HepG2 (cell line): ENCODE results near the gene WNK4. TPM values are rescaled to one million over a fixed set of nuclear protein-coding genes. Genes with fewer than 3 reads are reported as not detected.

Experiments
- ATAD3A ChIP-seq: sonication (generic); formaldehyde crosslinking; IDR thresholded peaks from 2 replicates; pipeline ENCODE4 v1.4.0; 2020; ENCODE audit warnings: missing genetic modification reagents
- CEBPG ChIP-seq: IDR thresholded peaks from 2 replicates; pipeline ENCODE4 v1.6.1; 2016
- GATA4 ChIP-seq: sonication (generic); IDR thresholded peaks from 2 replicates; pipeline ENCODE4 v1.6.1; 2016; ENCODE audit warnings: antibody characterized with exemption, low read depth, borderline replicate concordance
- KDM6A ChIP-seq: IDR thresholded peaks from 2 replicates; pipeline ENCODE4 v1.6.1; 2016; ENCODE audit warnings: low read depth
- MIER2 ChIP-seq: IDR thresholded peaks from 2 replicates; pipeline ENCODE4 v1.6.1; 2016; ENCODE audit warnings: missing biosample characterization, missing genetic modification reagents
- MTA3 ChIP-seq: sonication (generic); formaldehyde crosslinking; IDR thresholded peaks from 2 replicates; pipeline ENCODE4 v1.4.0; 2020; ENCODE audit warnings: missing genetic modification reagents
- NCOA2 ChIP-seq: sonication (generic); formaldehyde crosslinking; IDR thresholded peaks from 2 replicates; pipeline ENCODE4 v1.8.0; 2022; ENCODE audit warnings: inconsistent platforms
- NFKB2 ChIP-seq: sonication (generic); formaldehyde crosslinking; IDR thresholded peaks from 2 replicates; pipeline ENCODE4 v1.4.0; 2020; ENCODE audit warnings: missing genetic modification reagents, borderline replicate concordance
- RAD21 ChIP-seq: fragments of 450-650 bp; formaldehyde crosslinking; IDR thresholded peaks from 2 replicates; pipeline ENCODE4 v1.5.0; 2020; ENCODE audit warnings: mild to moderate bottlenecking
- RXRB ChIP-seq: IDR thresholded peaks from 2 replicates; pipeline ENCODE4 v1.6.1; 2016; ENCODE audit warnings: borderline replicate concordance, missing genetic modification reagents, missing compliant biosample characterization
- SAFB2 ChIP-seq: sonication (generic); formaldehyde crosslinking; IDR thresholded peaks from 2 replicates; pipeline ENCODE4 v1.5.1; 2020; ENCODE audit warnings: missing genetic modification reagents, low read depth, mild to moderate bottlenecking, borderline replicate concordance
- ZFP90 ChIP-seq: sonication (generic); formaldehyde crosslinking; IDR thresholded peaks from 2 replicates; pipeline ENCODE4 v1.8.0; 2022; ENCODE audit warnings: missing genetic modification reagents, mild to moderate bottlenecking, inconsistent platforms, borderline replicate concordance
- ZMYM2 ChIP-seq: sonication (generic); formaldehyde crosslinking; IDR thresholded peaks from 2 replicates; pipeline ENCODE4 v1.8.0; 2022; ENCODE audit warnings: mild to moderate bottlenecking, missing genetic modification reagents
- ZNF224 ChIP-seq: sonication (generic); formaldehyde crosslinking; IDR thresholded peaks from 2 replicates; pipeline ENCODE4 v1.5.0; 2020; ENCODE audit warnings: mild to moderate bottlenecking, missing genetic modification reagents
- ZNF382 ChIP-seq: sonication (generic); formaldehyde crosslinking; IDR thresholded peaks from 2 replicates; pipeline ENCODE4 v1.5.0; 2020; ENCODE audit warnings: missing genetic modification reagents, mild to moderate bottlenecking, borderline replicate concordance
- ZNF414 ChIP-seq: sonication (generic); formaldehyde crosslinking; IDR thresholded peaks from 2 replicates; pipeline ENCODE4 v1.5.0; 2020; ENCODE audit warnings: missing genetic modification reagents
- ZNF530 ChIP-seq: sonication (generic); formaldehyde crosslinking; IDR thresholded peaks from 2 replicates; pipeline ENCODE4 v1.5.0; 2020; ENCODE audit warnings: low read depth, mild to moderate bottlenecking, missing genetic modification reagents
- ZNF598 ChIP-seq: sonication (generic); formaldehyde crosslinking; IDR thresholded peaks from 2 replicates; pipeline ENCODE4 v1.5.1; 2020; ENCODE audit warnings: mild to moderate bottlenecking, missing genetic modification reagents, borderline replicate concordance
- ZSCAN22 ChIP-seq: sonication (generic); formaldehyde crosslinking; IDR thresholded peaks from 2 replicates; pipeline ENCODE4 v1.4.0; 2020; ENCODE audit warnings: mild to moderate bottlenecking, missing genetic modification reagents
- ZSCAN25 ChIP-seq: sonication (generic); formaldehyde crosslinking; IDR thresholded peaks from 2 replicates; pipeline ENCODE4 v1.8.0; 2022; ENCODE audit warnings: mild to moderate bottlenecking, missing genetic modification reagents
- ZSCAN30 ChIP-seq: sonication (generic); formaldehyde crosslinking; IDR thresholded peaks from 2 replicates; pipeline ENCODE4 v1.5.0; 2020; ENCODE audit warnings: mild to moderate bottlenecking, missing genetic modification reagents
- polyA plus RNA-seq, 8 experiments: library from polyadenylated mRNA; depleted of rRNA in 3 of 8; stranded (reverse) in 7 of 8; unstranded in 1 of 8; fragments of >200 nt; fragmentation: Illumina TruSeq in 4 of 8; extraction: Trizol in 4 of 8; gene quantifications; 2 replicates each; pipeline versions ENCODE4 v1.2.1 to v1.2.3, GENCODE V29; 2011 to 2016; ENCODE audit warnings: low read depth in 4 of 8, missing spikeins in 1 of 8, mixed read lengths in 1 of 8; ENCODE audit not compliant: insufficient read depth in 1 of 8
- total RNA-seq, 5 experiments: library from RNA; depleted of rRNA; stranded (reverse); fragments of >200 nt; fragmentation: Illumina TruSeq; extraction: Trizol; gene quantifications; 2 replicates each; pipeline ENCODE4 v1.2.3, GENCODE V29; 2016; ENCODE audit warnings: low read depth in 1 of 5
- TF ChIP-seq, protein P1 (sequence below): sonication (generic); formaldehyde crosslinking; IDR thresholded peaks from 2 replicates; pipeline ENCODE4 v1.5.0; 2020; ENCODE audit warnings: missing genetic modification reagents
- TF ChIP-seq, protein P2 (sequence below): IDR thresholded peaks from 2 replicates; pipeline ENCODE4 v1.6.1; 2016; ENCODE audit warnings: missing genetic modification reagents, missing compliant biosample characterization
- TF ChIP-seq, protein P3 (sequence below): sonication (generic); formaldehyde crosslinking; IDR thresholded peaks from 2 replicates; pipeline ENCODE4 v1.8.1; 2023; ENCODE audit warnings: mild to moderate bottlenecking, missing genetic modification reagents, borderline replicate concordance
- TF ChIP-seq, protein P4 (sequence below), 2 experiments: sonication (generic) in 1 of 2; formaldehyde crosslinking in 1 of 2; IDR thresholded peaks; 2 replicates each; pipeline versions ENCODE4 v1.4.0 to v1.6.1; 2016 to 2020; ENCODE audit warnings: borderline replicate concordance in 1 of 2, low read depth in 1 of 2, mild to moderate bottlenecking in 1 of 2, missing genetic modification reagents in 1 of 2

WNK4 gene
- total and polyA plus RNA-seq, 2 of the 13 experiments (the other 11 are each of a cell fraction or from before 2014, with no cell fraction given) = 2.7 to 13.7 TPM

GRCh38 chr17:42775534-42776098 lies 4.8 kb upstream of the WNK4 start (continued):
- no peak for TF ChIP-seq MTA3 (CRISPR knock-in tag)
- TF ChIP-seq ATAD3A (CRISPR knock-in tag) = no peak
- TF ChIP-seq ZNF598 (CRISPR knock-in tag) = no peak
- TF ChIP-seq, protein P1, sequence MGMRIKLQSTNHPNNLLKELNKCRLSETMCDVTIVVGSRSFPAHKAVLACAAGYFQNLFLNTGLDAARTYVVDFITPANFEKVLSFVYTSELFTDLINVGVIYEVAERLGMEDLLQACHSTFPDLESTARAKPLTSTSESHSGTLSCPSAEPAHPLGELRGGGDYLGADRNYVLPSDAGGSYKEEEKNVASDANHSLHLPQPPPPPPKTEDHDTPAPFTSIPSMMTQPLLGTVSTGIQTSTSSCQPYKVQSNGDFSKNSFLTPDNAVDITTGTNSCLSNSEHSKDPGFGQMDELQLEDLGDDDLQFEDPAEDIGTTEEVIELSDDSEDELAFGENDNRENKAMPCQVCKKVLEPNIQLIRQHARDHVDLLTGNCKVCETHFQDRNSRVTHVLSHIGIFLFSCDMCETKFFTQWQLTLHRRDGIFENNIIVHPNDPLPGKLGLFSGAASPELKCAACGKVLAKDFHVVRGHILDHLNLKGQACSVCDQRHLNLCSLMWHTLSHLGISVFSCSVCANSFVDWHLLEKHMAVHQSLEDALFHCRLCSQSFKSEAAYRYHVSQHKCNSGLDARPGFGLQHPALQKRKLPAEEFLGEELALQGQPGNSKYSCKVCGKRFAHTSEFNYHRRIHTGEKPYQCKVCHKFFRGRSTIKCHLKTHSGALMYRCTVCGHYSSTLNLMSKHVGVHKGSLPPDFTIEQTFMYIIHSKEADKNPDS (CRISPR knock-in tag) = no peak
- no peak for TF ChIP-seq ZNF414
- TF ChIP-seq KDM6A (CRISPR knock-in tag) = no peak
- TF ChIP-seq GATA4 = no peak
- TF ChIP-seq, protein P2, sequence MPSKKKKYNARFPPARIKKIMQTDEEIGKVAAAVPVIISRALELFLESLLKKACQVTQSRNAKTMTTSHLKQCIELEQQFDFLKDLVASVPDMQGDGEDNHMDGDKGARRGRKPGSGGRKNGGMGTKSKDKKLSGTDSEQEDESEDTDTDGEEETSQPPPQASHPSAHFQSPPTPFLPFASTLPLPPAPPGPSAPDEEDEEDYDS (CRISPR knock-in tag) = no peak
- TF ChIP-seq ZSCAN22 (CRISPR knock-in tag) = no peak
- TF ChIP-seq ZNF530 (CRISPR knock-in tag) = no peak
- no peak for TF ChIP-seq NFKB2 (CRISPR knock-in tag)
- TF ChIP-seq SAFB2 (CRISPR knock-in tag) = no peak
- no peak for TF ChIP-seq MIER2 (CRISPR knock-in tag)
- peak; percentile 62 for TF ChIP-seq RXRB
- TF ChIP-seq RAD21 (CRISPR knock-in tag) = no peak
- no peak for TF ChIP-seq ZFP90 (CRISPR knock-in tag)
- TF ChIP-seq, protein P3, sequence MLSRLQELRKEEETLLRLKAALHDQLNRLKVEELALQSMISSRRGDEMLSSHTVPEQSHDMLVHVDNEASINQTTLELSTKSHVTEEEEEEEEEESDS (CRISPR knock-in tag) = no peak
- no peak for TF ChIP-seq ZNF224 (CRISPR knock-in tag)
- 0 out of 2 replicates have a peak, but pooled peaks have one; percentile 43 for TF ChIP-seq NCOA2 (CRISPR knock-in tag)
- TF ChIP-seq ZSCAN25 = no peak
- TF ChIP-seq ZNF382 = 0 out of 2 replicates have a peak, but pooled peaks have one; percentile 59
- TF ChIP-seq CEBPG (CRISPR knock-in tag) = no peak
- TF ChIP-seq, protein P4, sequence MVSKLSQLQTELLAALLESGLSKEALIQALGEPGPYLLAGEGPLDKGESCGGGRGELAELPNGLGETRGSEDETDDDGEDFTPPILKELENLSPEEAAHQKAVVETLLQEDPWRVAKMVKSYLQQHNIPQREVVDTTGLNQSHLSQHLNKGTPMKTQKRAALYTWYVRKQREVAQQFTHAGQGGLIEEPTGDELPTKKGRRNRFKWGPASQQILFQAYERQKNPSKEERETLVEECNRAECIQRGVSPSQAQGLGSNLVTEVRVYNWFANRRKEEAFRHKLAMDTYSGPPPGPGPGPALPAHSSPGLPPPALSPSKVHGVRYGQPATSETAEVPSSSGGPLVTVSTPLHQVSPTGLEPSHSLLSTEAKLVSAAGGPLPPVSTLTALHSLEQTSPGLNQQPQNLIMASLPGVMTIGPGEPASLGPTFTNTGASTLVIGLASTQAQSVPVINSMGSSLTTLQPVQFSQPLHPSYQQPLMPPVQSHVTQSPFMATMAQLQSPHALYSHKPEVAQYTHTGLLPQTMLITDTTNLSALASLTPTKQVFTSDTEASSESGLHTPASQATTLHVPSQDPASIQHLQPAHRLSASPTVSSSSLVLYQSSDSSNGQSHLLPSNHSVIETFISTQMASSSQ (IDR thresholded peaks at IDR 0.05; ENCODE audit: low read depth) = 0 out of 2 replicates have a peak, but pooled peaks have one; percentile 16
- TF ChIP-seq, protein P4 (CRISPR knock-in tag; IDR thresholded peaks at IDR 0.05; ENCODE audit: borderline replicate concordance) = no peak
- TF ChIP-seq ZMYM2 (CRISPR knock-in tag) = no peak
- no peak for TF ChIP-seq ZSCAN30 (CRISPR knock-in tag)
